ENCODE measurements around the gene CENPH. TPM values are rescaled to one million over a fixed set of nuclear protein-coding genes. Genes with fewer than 3 reads are reported as not detected.

The CENPH gene
- total and polyA plus RNA-seq, 2 of the 13 experiments (the other 11 are each of a cell fraction or from before 2014, with no cell fraction given): 11.2 to 28.8 TPM

- no peak overlapping the region for H3K4me3 ChIP-seq (replicated peaks in 1 of 3; ENCODE audit: insufficient read depth in 1 of 3, low read depth in 2 of 3, low read length in 3 of 3)
- no TSS peak for BruUV-seq (replicated peaks)
- ATAC-seq: no peak
- DNase-seq (ENCODE audit: low spot score): no peak
- CTCF ChIA-PET (ENCODE audit: low intra/inter-chr PET ratio, low total read pairs): no interaction called here
- peaks cover 3% of the 10 kb centered on the region for H3K79me2 ChIP-seq (ENCODE audit: insufficient read depth, low read length)
- H3K27me3 ChIP-seq (ENCODE audit: control insufficient read depth in 1 of 2, insufficient read depth in 2 of 2, low read length in 2 of 2): no peaks in the 10 kb centered on the region; a peak in 1 of 5 replicates
- POLR2A ChIA-PET: interaction anchor here (0.7 kb wide), 1 partner anchor 21 kb away, joined by 5 read pairs; the partner anchor contains the start of gene CCNB1
- no peak overlapping the region for H3K27ac ChIP-seq (ENCODE audit: extremely low read length, insufficient read depth, low read length)
- no peak overlapping the region for H3K4me2 ChIP-seq (ENCODE audit: low read depth, low read length)
- 93% methylated on average over 2 of the region's 2 CpGs for WGBS (ENCODE audit: low lambda C conversion rate)
- no peaks in the 10 kb centered on the region for H3K9me3 ChIP-seq (ENCODE audit: low read length)
- no peaks in the 10 kb centered on the region for H4K20me1 ChIP-seq (ENCODE audit: insufficient read depth, low read length)
- in situ Hi-C loops (cut with HindIII; ENCODE audit: extremely low pct_ligation_motif_present, low pct_unique_long_range_greater_than_20kb) (no loop called here), intact Hi-C loops (cut with micrococcal nuclease; ENCODE audit: unreplicated experiment) (no loop called here)
- H3K36me3 ChIP-seq (replicated peaks in 1 of 2; ENCODE audit: control insufficient read depth in 1 of 2, insufficient read depth in 2 of 2, low read length in 2 of 2): 0 out of 5 replicates have a peak, but pooled peaks cover 0 to 4% of the 10 kb centered on the region in 2 experiments
- no peak overlapping the region for H2AFZ ChIP-seq (ENCODE audit: low read length)
- no peak for FAIRE-seq
- peaks cover 13% of the 10 kb centered on the region for H3K4me1 ChIP-seq (ENCODE audit: insufficient read depth, low read length)
- no peak for TF ChIP-seq MIER3 (CRISPR knock-in tag; IDR thresholded peaks at IDR 0.05; ENCODE audit: borderline replicate concordance)
- TF ChIP-seq ZNF766 (CRISPR knock-in tag; IDR thresholded peaks at IDR 0.05; ENCODE audit: borderline replicate concordance): no peak
- H3K9ac ChIP-seq (ENCODE audit: insufficient read depth, low read depth, low read length): no peak overlapping the region
These were observed 2.0 kb upstream of the CENPH start for GRCh38 chr5:69187342-69187741.

- H3K36me3 ChIP-seq (replicated peaks in 1 of 2; ENCODE audit: control insufficient read depth in 1 of 2, insufficient read depth in 2 of 2, low read length in 2 of 2): 0 out of 5 replicates have a peak, but pooled peaks cover 0 to 8% of the 10 kb centered on the region in 2 experiments
- in situ Hi-C loops (cut with HindIII; ENCODE audit: extremely low pct_ligation_motif_present, low pct_unique_long_range_greater_than_20kb): no loop called here
- intact Hi-C loops (cut with micrococcal nuclease; ENCODE audit: unreplicated experiment): loop anchor here (1.0 to 2.0 kb wide), 3 partner anchors 22 to 146 kb away; partner anchors contain the start of genes CCNB1 and CDK7
- H2AFZ ChIP-seq (ENCODE audit: low read length): peak overlapping the region; percentile 15
- peak overlapping the region; percentile 71 to 91 (median 76) for H3K4me3 ChIP-seq (replicated peaks in 1 of 3; ENCODE audit: insufficient read depth in 1 of 3, low read depth in 2 of 3, low read length in 3 of 3)
- peak; percentile 24 for ATAC-seq
- H4K20me1 ChIP-seq (ENCODE audit: insufficient read depth, low read length): no peaks in the 10 kb centered on the region
- H3K27me3 ChIP-seq (ENCODE audit: control insufficient read depth in 1 of 2, insufficient read depth in 2 of 2, low read length in 2 of 2): no peaks in the 10 kb centered on the region; a peak in 1 of 5 replicates
- H3K4me2 ChIP-seq (ENCODE audit: low read depth, low read length): peak overlapping the region; percentile 80
- 0% methylated on average over 5 of the region's 8 CpGs for WGBS (ENCODE audit: low lambda C conversion rate)
- ChIA-PET POLR2A (interaction anchor here (1.5 to 1.6 kb wide), 2 partner anchors 22 to 26 kb away, joined by 5 read pairs; partner anchors contain the start of gene CCNB1), CTCF (ENCODE audit: low intra/inter-chr PET ratio, low total read pairs) (no interaction called here)
- TSS peak; percentile 93 for BruUV-seq (replicated peaks)
- peak; percentile 63 for FAIRE-seq
- H3K4me1 ChIP-seq (ENCODE audit: insufficient read depth, low read length): peaks cover 12% of the 10 kb centered on the region
- no peak for DNase-seq (ENCODE audit: low spot score)
- peaks cover 3% of the 10 kb centered on the region for H3K79me2 ChIP-seq (ENCODE audit: insufficient read depth, low read length)
- no peaks in the 10 kb centered on the region for H3K9me3 ChIP-seq (ENCODE audit: low read length)
- H3K27ac ChIP-seq (ENCODE audit: extremely low read length, insufficient read depth, low read length): peak overlapping the region; percentile 88
- H3K9ac ChIP-seq (ENCODE audit: insufficient read depth, low read depth, low read length): peak overlapping the region; percentile 82
- TF ChIP-seq DZIP1 (CRISPR knock-in tag; IDR thresholded peaks at IDR 0.05) (0 out of 2 replicates have a peak, but pooled peaks have one; percentile 31), ARID2 (CRISPR knock-in tag; IDR thresholded peaks at IDR 0.05; ENCODE audit: borderline replicate concordance) (no peak), ZNF572 (CRISPR knock-in tag; IDR thresholded peaks at IDR 0.05) (peak; percentile 54), ZNF816 (CRISPR knock-in tag; IDR thresholded peaks at IDR 0.05; ENCODE audit: borderline replicate concordance) (0 out of 2 replicates have a peak, but pooled peaks have one; percentile 6), SNAPC2 (CRISPR knock-in tag; IDR thresholded peaks at IDR 0.05) (no peak), ATM (IDR thresholded peaks at IDR 0.05; ENCODE audit: borderline replicate concordance) (no peak), KDM5B (CRISPR knock-in tag; IDR thresholded peaks at IDR 0.05; ENCODE audit: borderline replicate concordance) (no peak), ZNF749 (CRISPR knock-in tag; IDR thresholded peaks at IDR 0.05; ENCODE audit: borderline replicate concordance) (0 out of 2 replicates have a peak, but pooled peaks have one; percentile 6), ZNF775 (CRISPR knock-in tag; IDR thresholded peaks at IDR 0.05; ENCODE audit: borderline replicate concordance) (no peak), KDM1A (CRISPR knock-in tag; IDR thresholded peaks at IDR 0.05) (no peak), ZNF382 (CRISPR knock-in tag; IDR thresholded peaks at IDR 0.05; ENCODE audit: borderline replicate concordance) (no peak), LCORL (IDR thresholded peaks at IDR 0.05) (no peak), LCORL (CRISPR knock-in tag; IDR thresholded peaks at IDR 0.05) (0 out of 2 replicates have a peak, but pooled peaks have one; percentile 6)
These were observed 597 bp upstream of the CENPH start for GRCh38 chr5:69188811-69189161.

Data from HepG2 (cell line).